ENCODE results near the gene DYNLT1.

DNA sequence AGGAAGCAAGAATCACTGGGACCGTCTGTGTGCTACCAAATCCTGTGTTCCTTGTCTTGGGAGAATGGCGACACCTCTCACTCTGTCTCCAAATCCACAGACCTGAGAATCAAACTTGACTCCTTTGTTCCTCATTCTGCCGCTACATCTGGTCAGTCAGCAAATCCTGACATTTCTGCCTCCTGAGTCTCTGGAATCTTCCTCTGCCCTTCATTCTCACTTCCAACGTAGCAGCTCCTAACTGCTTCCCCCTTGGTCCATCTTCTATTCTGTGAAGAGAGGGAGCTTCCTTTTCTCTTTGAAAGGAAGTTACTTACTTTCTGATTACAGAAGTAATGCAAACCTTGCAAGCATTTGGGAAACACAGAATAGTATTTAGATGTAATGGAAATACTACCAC lies 43.0 kb upstream of the DYNLT1 start:
- TF ChIP-seq, protein P1, sequence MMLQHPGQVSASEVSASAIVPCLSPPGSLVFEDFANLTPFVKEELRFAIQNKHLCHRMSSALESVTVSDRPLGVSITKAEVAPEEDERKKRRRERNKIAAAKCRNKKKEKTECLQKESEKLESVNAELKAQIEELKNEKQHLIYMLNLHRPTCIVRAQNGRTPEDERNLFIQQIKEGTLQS (IDR thresholded peaks at IDR 0.05): no peak
- TF ChIP-seq, protein P1 (CRISPR knock-in tag; conservative IDR thresholded peaks at IDR 0.05): no peak
- TF ChIP-seq, protein P2, sequence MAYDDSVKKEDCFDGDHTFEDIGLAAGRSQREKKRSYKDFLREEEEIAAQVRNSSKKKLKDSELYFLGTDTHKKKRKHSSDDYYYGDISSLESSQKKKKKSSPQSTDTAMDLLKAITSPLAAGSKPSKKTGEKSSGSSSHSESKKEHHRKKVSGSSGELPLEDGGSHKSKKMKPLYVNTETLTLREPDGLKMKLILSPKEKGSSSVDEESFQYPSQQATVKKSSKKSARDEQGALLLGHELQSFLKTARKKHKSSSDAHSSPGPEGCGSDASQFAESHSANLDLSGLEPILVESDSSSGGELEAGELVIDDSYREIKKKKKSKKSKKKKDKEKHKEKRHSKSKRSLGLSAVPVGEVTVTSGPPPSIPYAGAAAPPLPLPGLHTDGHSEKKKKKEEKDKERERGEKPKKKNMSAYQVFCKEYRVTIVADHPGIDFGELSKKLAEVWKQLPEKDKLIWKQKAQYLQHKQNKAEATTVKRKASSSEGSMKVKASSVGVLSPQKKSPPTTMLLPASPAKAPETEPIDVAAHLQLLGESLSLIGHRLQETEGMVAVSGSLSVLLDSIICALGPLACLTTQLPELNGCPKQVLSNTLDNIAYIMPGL (CRISPR knock-in tag; IDR thresholded peaks at IDR 0.05): no peak
- TF ChIP-seq SMAD1 (IDR thresholded peaks at IDR 0.05; ENCODE audit: low read depth, low read length, partially characterized antibody) (no peak), ELF4 (CRISPR knock-in tag; IDR thresholded peaks at IDR 0.05) (no peak), PRMT5 (CRISPR knock-in tag; IDR thresholded peaks at IDR 0.05) (no peak), ZNF274 (IDR thresholded peaks at IDR 0.05; ENCODE audit: borderline replicate concordance, low read depth, low read length) (no peak), SIX5 (IDR thresholded peaks at IDR 0.05; ENCODE audit: borderline replicate concordance in 1 of 2, insufficient read depth in 1 of 2, low read depth in 1 of 2, low read length in 2 of 2) (no peak)
- TF ChIP-seq, protein P3, sequence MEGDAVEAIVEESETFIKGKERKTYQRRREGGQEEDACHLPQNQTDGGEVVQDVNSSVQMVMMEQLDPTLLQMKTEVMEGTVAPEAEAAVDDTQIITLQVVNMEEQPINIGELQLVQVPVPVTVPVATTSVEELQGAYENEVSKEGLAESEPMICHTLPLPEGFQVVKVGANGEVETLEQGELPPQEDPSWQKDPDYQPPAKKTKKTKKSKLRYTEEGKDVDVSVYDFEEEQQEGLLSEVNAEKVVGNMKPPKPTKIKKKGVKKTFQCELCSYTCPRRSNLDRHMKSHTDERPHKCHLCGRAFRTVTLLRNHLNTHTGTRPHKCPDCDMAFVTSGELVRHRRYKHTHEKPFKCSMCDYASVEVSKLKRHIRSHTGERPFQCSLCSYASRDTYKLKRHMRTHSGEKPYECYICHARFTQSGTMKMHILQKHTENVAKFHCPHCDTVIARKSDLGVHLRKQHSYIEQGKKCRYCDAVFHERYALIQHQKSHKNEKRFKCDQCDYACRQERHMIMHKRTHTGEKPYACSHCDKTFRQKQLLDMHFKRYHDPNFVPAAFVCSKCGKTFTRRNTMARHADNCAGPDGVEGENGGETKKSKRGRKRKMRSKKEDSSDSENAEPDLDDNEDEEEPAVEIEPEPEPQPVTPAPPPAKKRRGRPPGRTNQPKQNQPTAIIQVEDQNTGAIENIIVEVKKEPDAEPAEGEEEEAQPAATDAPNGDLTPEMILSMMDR (IDR thresholded peaks at IDR 0.05 in 2 of 3, conservative IDR thresholded peaks at IDR 0.05 in 1 of 3; ENCODE audit: insufficient read depth in 2 of 3, low read depth in 1 of 3, low read length in 3 of 3): no peak
